Fibroblast of upper back skin (primary cell): ENCODE measurements around the gene CDKN1B.

Experiments
- DNase-seq: peaks from one replicate; pipeline ENCODE4 v3.0.0-alpha.2; 2013

CDKN1B gene

GRCh38 chr12:12716793-12717585, at the start of gene CDKN1B:
CDKN1B (plus strand) TSS chr12:12717368; CDS start chr12:12717840, 472 bp downstream.
- peak; percentile 89 for DNase-seq

GRCh38 chr12:12668005-12668404, 49.2 kb upstream of the CDKN1B start:
- DNase-seq, result no peak

GRCh38 chr12:12669020-12669419, 48.1 kb upstream of the CDKN1B start:
- DNase-seq, result no peak

GRCh38 chr12:12671850-12672660, 45.1 kb upstream of the CDKN1B start:
- DNase-seq, result peak; percentile 55

GRCh38 chr12:12673296-12673695, 43.9 kb upstream of the CDKN1B start:
- no peak for DNase-seq

GRCh38 chr12:12676605-12677004, 40.6 kb upstream of the CDKN1B start:
- DNase-seq, result no peak

- no peak for DNase-seq
Observed at GRCh38 chr12:12681061-12681765, 36.0 kb upstream of the CDKN1B start.

- DNase-seq, result no peak
Observed at GRCh38 chr12:12682284-12682683, 34.9 kb upstream of the CDKN1B start.

- no peak for DNase-seq
Observed at GRCh38 chr12:12683136-12683697, 34.0 kb upstream of the CDKN1B start.

- no peak for DNase-seq
Observed at GRCh38 chr12:12683725-12684124, 33.4 kb upstream of the CDKN1B start.

GRCh38 chr12:12684375-12685106, 32.6 kb upstream of the CDKN1B start:
- peak; percentile 52 for DNase-seq

GRCh38 chr12:12685305-12685704, 31.9 kb upstream of the CDKN1B start:
- no peak for DNase-seq

- DNase-seq, result no peak
Observed at GRCh38 chr12:12686472-12686871, 30.7 kb upstream of the CDKN1B start.

- peak; percentile 63 for DNase-seq
Observed at GRCh38 chr12:12686925-12687324, 30.2 kb upstream of the CDKN1B start.

GRCh38 chr12:12689647-12690300, 27.4 kb upstream of the CDKN1B start:
- no peak for DNase-seq

GRCh38 chr12:12691549-12691948, 25.6 kb upstream of the CDKN1B start:
- no peak for DNase-seq

- no peak for DNase-seq
Observed at GRCh38 chr12:12693111-12693671, 24.0 kb upstream of the CDKN1B start.

GRCh38 chr12:12696562-12697383, 20.4 kb upstream of the CDKN1B start:
- DNase-seq, result peak; percentile 83

- no peak for DNase-seq
Observed at GRCh38 chr12:12699345-12699744, 17.8 kb upstream of the CDKN1B start.

- no peak for DNase-seq
Observed at GRCh38 chr12:12700254-12700653, 16.9 kb upstream of the CDKN1B start.

- no peak for DNase-seq
Observed at GRCh38 chr12:12701457-12701856, 15.7 kb upstream of the CDKN1B start.
